Activated effector memory CD4-positive, alpha-beta T cell treated with anti-CD3 and anti-CD28 coated beads, Interleukin-2, amount 50 U/mL, for 16 hours (primary cell): ENCODE measurements around the gene GAS6.

Experiments used
- DNase-seq: peaks from one replicate; pipeline ENCODE4 v3.0.0-alpha.2; 2020

GAS6 gene

GRCh38 chr13:113787694-113788093, 76.2 kb downstream of the GAS6 start:
- DNase-seq, result peak; percentile 31

GRCh38 chr13:113786262-113786841, 77.5 kb downstream of the GAS6 start:
- peak; percentile 16 for DNase-seq

GRCh38 chr13:113785051-113786010, 78.5 kb downstream of the GAS6 start:
- DNase-seq, result peak; percentile 22

- peak; percentile 13 for DNase-seq
Observed at GRCh38 chr13:113784645-113785024, 79.2 kb downstream of the GAS6 start.

- DNase-seq, result peak; percentile 27
Observed at GRCh38 chr13:113783966-113784644, 79.8 kb downstream of the GAS6 start.

GRCh38 chr13:113783200-113783881, 80.5 kb downstream of the GAS6 start:
- DNase-seq, result peak; percentile 17

GRCh38 chr13:113782472-113782871, 81.4 kb downstream of the GAS6 start:
- DNase-seq, result peak; percentile 36

- DNase-seq, result no peak
Observed at GRCh38 chr13:113781571-113781970, 82.3 kb downstream of the GAS6 start.

- DNase-seq, result peak; percentile 62
Observed at GRCh38 chr13:113777311-113778260, 86.3 kb downstream of the GAS6 start.

- peak; percentile 51 for DNase-seq
Observed at GRCh38 chr13:113776231-113777125, 87.4 kb downstream of the GAS6 start.

- DNase-seq, result peak; percentile 57
Observed at GRCh38 chr13:113775451-113776145, 88.3 kb downstream of the GAS6 start.

- peak; percentile 16 for DNase-seq
Observed at GRCh38 chr13:113774177-113775107, 89.4 kb downstream of the GAS6 start.

GRCh38 chr13:113771709-113772331, 92.1 kb downstream of the GAS6 start:
- peak; percentile 5 for DNase-seq

GRCh38 chr13:113770937-113771336, 92.9 kb downstream of the GAS6 start:
- DNase-seq, result no peak
